22Rv1 (cell line): ENCODE measurements around the gene BIRC6.

Experiments used
- CTCF ChIP-seq: fragments of 450-650 bp; IDR thresholded peaks from 2 replicates; pipeline ENCODE4 v1.5.1; 2017; ENCODE audit warnings: mild to moderate bottlenecking
- ZFX ChIP-seq: fragments of 450-650 bp; IDR thresholded peaks from 2 replicates; pipeline ENCODE4 v1.6.1; 2017; ENCODE audit warnings: antibody characterized with exemption, borderline replicate concordance

GRCh38 chr2:32514946-32515345 lies 158.1 kb downstream of the BIRC6 start:
- no peak for TF ChIP-seq CTCF
- no peak for TF ChIP-seq ZFX
